Neural progenitor cell (in vitro differentiated cells): ENCODE data around the gene RHBDD1. TPM values are rescaled to one million over a fixed set of nuclear protein-coding genes. Genes with fewer than 3 reads are reported as not detected.

Experiments used
- DNase-seq: peaks from one replicate; pipeline ENCODE4 v3.0.0-alpha.2; 2016; ENCODE audit warnings: low spot score
- H2AFZ ChIP-seq: fragments of 200-600 bp; sonication (generic); replicated peaks from 2 replicates; pipeline ENCODE4 v1.6.1; 2016; ENCODE audit warnings: antibody characterized with exemption
- H3F3A ChIP-seq: fragments of 200-600 bp; sonication (generic); 2 replicates; pipeline ENCODE4 v1.6.1; 2016; ENCODE audit warnings: antibody characterized with exemption, low read depth
- H3K27ac ChIP-seq: fragments of 200-600 bp; sonication (generic); 2 replicates; pipeline ENCODE4 v1.5.1; 2016; ENCODE audit warnings: mild to moderate bottlenecking
- H3K27me3 ChIP-seq: fragments of 200-600 bp; sonication (generic); 2 replicates; pipeline ENCODE4 v1.6.1; 2016; ENCODE audit warnings: mild to moderate bottlenecking, moderate library complexity
- H3K36me3 ChIP-seq: fragments of 200-600 bp; sonication (generic); 2 replicates; pipeline ENCODE4 v1.5.1; 2016
- H3K4me1 ChIP-seq: fragments of 200-600 bp; sonication (generic); 2 replicates; pipeline ENCODE4 v1.6.1; 2016; ENCODE audit warnings: mixed run types
- H3K4me2 ChIP-seq: fragments of 200-600 bp; sonication (generic); 2 replicates; pipeline ENCODE4 v1.6.1; 2016
- H3K4me3 ChIP-seq: fragments of 200-600 bp; sonication (generic); 2 replicates; pipeline ENCODE4 v1.5.1; 2016
- H3K79me2 ChIP-seq: fragments of 200-600 bp; sonication (generic); 2 replicates; pipeline ENCODE4 v1.6.1; 2016; ENCODE audit warnings: low read depth
- H3K9ac ChIP-seq: fragments of 200-600 bp; sonication (generic); 2 replicates; pipeline ENCODE4 v1.6.1; 2016
- H3K9me3 ChIP-seq: fragments of 200-600 bp; sonication (generic); 2 replicates; pipeline ENCODE4 v1.5.1; 2016; ENCODE audit warnings: low read depth
- H4K20me1 ChIP-seq: fragments of 200-600 bp; sonication (generic); 2 replicates; pipeline ENCODE4 v1.6.1; 2016; ENCODE audit warnings: low read depth
- H3K27ac Mint-ChIP-seq: 3 replicates; pipeline ENCODE4 v1.8.0; 2021; ENCODE audit warnings: mixed read lengths
- H3K27me3 Mint-ChIP-seq: 2 replicates; pipeline ENCODE4 v1.8.0; 2022; ENCODE audit warnings: low read depth, mild to moderate bottlenecking, inconsistent platforms, moderate library complexity, mixed read lengths; ENCODE audit not compliant: insufficient read depth
- H3K36me3 Mint-ChIP-seq: 3 replicates; pipeline ENCODE4 v1.8.0; 2021; ENCODE audit warnings: mixed read lengths
- H3K4me1 Mint-ChIP-seq: 3 replicates; pipeline ENCODE4 v1.8.0; 2021; ENCODE audit warnings: mixed read lengths
- H3K4me3 Mint-ChIP-seq: 3 replicates; pipeline ENCODE4 v1.8.0; 2021; ENCODE audit warnings: mild to moderate bottlenecking, moderate library complexity, mixed read lengths
- H3K9me3 Mint-ChIP-seq: 3 replicates; pipeline ENCODE4 v1.8.0; 2020; ENCODE audit warnings: mixed read lengths
- CTCF ChIP-seq: fragments of 200-600 bp; sonication (generic); IDR thresholded peaks from 2 replicates; pipeline ENCODE4 v1.5.1; 2017; ENCODE audit warnings: antibody characterized with exemption, mild to moderate bottlenecking
- EZH2 ChIP-seq: fragments of 200-600 bp; sonication (generic); IDR thresholded peaks from 2 replicates; pipeline ENCODE4 v1.6.1; 2017; ENCODE audit warnings: antibody characterized with exemption, mild to moderate bottlenecking, moderate library complexity
- EZH2phosphoT487 ChIP-seq: fragments of 200-600 bp; sonication (generic); IDR thresholded peaks from 2 replicates; pipeline ENCODE4 v1.6.1; 2017; ENCODE audit warnings: antibody characterized with exemption
- total RNA-seq: library from RNA; depleted of rRNA; stranded (reverse); fragments of >200 nt; gene quantifications from 2 replicates; pipeline ENCODE4 v1.2.3, GENCODE V29; 2015; ENCODE audit warnings: low replicate concordance

The RHBDD1 gene
- total RNA-seq, 1 donor from 2014 or later = 15.1 TPM

GRCh38 chr2:226911932-226912331, 76.1 kb downstream of the RHBDD1 start:
- peaks cover 2% of the 10 kb centered on the region for H3K36me3 Mint-ChIP-seq
- Histone ChIP-seq H3K4me1 (no peaks in the 10 kb centered on the region), H2AFZ (no peak overlapping the region)

GRCh38 chr2:226913641-226914040, 77.8 kb downstream of the RHBDD1 start:
- Mint-ChIP-seq H3K4me1 (no peaks in the 10 kb centered on the region), H3K27me3 (no peaks in the 10 kb centered on the region), H3K4me3 (no peak overlapping the region), H3K9me3 (no peaks in the 10 kb centered on the region), H3K27ac (no peak overlapping the region), H3K36me3 (peaks cover 2% of the 10 kb centered on the region)
- no peaks in the 10 kb centered on the region for H3K9me3 ChIP-seq
- no peak overlapping the region for H3K9ac ChIP-seq
- no peak overlapping the region for H3K4me3 ChIP-seq
- no peak overlapping the region for H3K4me2 ChIP-seq
- H4K20me1 ChIP-seq = no peaks in the 10 kb centered on the region
- no peaks in the 10 kb centered on the region for H3F3A ChIP-seq
- no peaks in the 10 kb centered on the region for H3K79me2 ChIP-seq
- DNase-seq = no peak
- no peaks in the 10 kb centered on the region for H3K27me3 ChIP-seq
- no peaks in the 10 kb centered on the region for H3K4me1 ChIP-seq
- H3K27ac ChIP-seq = no peak overlapping the region
- no peak overlapping the region for H2AFZ ChIP-seq
- TF ChIP-seq EZH2 (no peak), EZH2phosphoT487 (no peak), CTCF (no peak)
- H3K36me3 ChIP-seq = no peaks in the 10 kb centered on the region

More at GRCh38 chr2:226911932-226912331, 76.1 kb downstream of the RHBDD1 start:
- H3K79me2 ChIP-seq = no peaks in the 10 kb centered on the region
- H3K4me3 ChIP-seq = no peak overlapping the region
- no peak for DNase-seq
- Mint-ChIP-seq H3K9me3 (no peaks in the 10 kb centered on the region), H3K4me3 (no peak overlapping the region), H3K4me1 (no peaks in the 10 kb centered on the region), H3K27me3 (no peaks in the 10 kb centered on the region), H3K27ac (no peak overlapping the region)
- no peak overlapping the region for H3K4me2 ChIP-seq
- H3K36me3 ChIP-seq = no peaks in the 10 kb centered on the region
- no peak overlapping the region for H3K9ac ChIP-seq
- H3K27me3 ChIP-seq = no peaks in the 10 kb centered on the region
- H3K27ac ChIP-seq = no peak overlapping the region
- no peaks in the 10 kb centered on the region for H3F3A ChIP-seq
- TF ChIP-seq EZH2 = no peak
- no peaks in the 10 kb centered on the region for H4K20me1 ChIP-seq
- H3K9me3 ChIP-seq = no peaks in the 10 kb centered on the region

- no peak overlapping the region for H3K27ac Mint-ChIP-seq
- Histone ChIP-seq H3F3A (no peaks in the 10 kb centered on the region), H3K79me2 (no peaks in the 10 kb centered on the region), H3K4me3 (no peak overlapping the region), H3K9ac (no peak overlapping the region), H3K4me1 (no peaks in the 10 kb centered on the region), H3K27ac (no peak overlapping the region), H4K20me1 (no peaks in the 10 kb centered on the region), H3K27me3 (no peaks in the 10 kb centered on the region), H3K36me3 (no peaks in the 10 kb centered on the region), H3K9me3 (no peaks in the 10 kb centered on the region), H3K4me2 (no peak overlapping the region), H2AFZ (no peak overlapping the region)
- no peak overlapping the region for H3K4me3 Mint-ChIP-seq
- no peak for DNase-seq
- TF ChIP-seq CTCF (no peak), EZH2 (no peak), EZH2phosphoT487 (no peak)
- H3K27me3 Mint-ChIP-seq = no peaks in the 10 kb centered on the region
- no peaks in the 10 kb centered on the region for H3K9me3 Mint-ChIP-seq
- peaks cover 3% of the 10 kb centered on the region for H3K36me3 Mint-ChIP-seq
- no peaks in the 10 kb centered on the region for H3K4me1 Mint-ChIP-seq
Measured at GRCh38 chr2:226915846-226916360, 80.0 kb downstream of the RHBDD1 start.

- H3K27ac ChIP-seq = no peak overlapping the region
- no peaks in the 10 kb centered on the region for H3K4me1 Mint-ChIP-seq
- no peak overlapping the region for H3K4me2 ChIP-seq
- DNase-seq = no peak
- H3K4me3 ChIP-seq = no peak overlapping the region
- no peak overlapping the region for H3K9ac ChIP-seq
- H3K27me3 Mint-ChIP-seq = no peaks in the 10 kb centered on the region
- no peak overlapping the region for H3K4me3 Mint-ChIP-seq
- H2AFZ ChIP-seq = no peak overlapping the region
- H3K4me1 ChIP-seq = no peaks in the 10 kb centered on the region
- no peaks in the 10 kb centered on the region for H3K9me3 ChIP-seq
- H3F3A ChIP-seq = no peaks in the 10 kb centered on the region
- H4K20me1 ChIP-seq = no peaks in the 10 kb centered on the region
- H3K36me3 ChIP-seq = no peaks in the 10 kb centered on the region
- H3K27me3 ChIP-seq = no peaks in the 10 kb centered on the region
- no peaks in the 10 kb centered on the region for H3K79me2 ChIP-seq
- H3K27ac Mint-ChIP-seq = no peak overlapping the region
- peaks cover 3% of the 10 kb centered on the region for H3K36me3 Mint-ChIP-seq
- TF ChIP-seq EZH2phosphoT487 (no peak), EZH2 (no peak), CTCF (no peak)
- no peaks in the 10 kb centered on the region for H3K9me3 Mint-ChIP-seq
Measured at GRCh38 chr2:226916669-226917068, 80.8 kb downstream of the RHBDD1 start.
